HepG2 (cell line): Measurements from ENCODE around the gene PMPCB. TPM values are rescaled to one million over a fixed set of nuclear protein-coding genes. Genes with fewer than 3 reads are reported as not detected.

Experiments used
- ATF1 ChIP-seq: IDR thresholded peaks from 2 replicates; pipeline ENCODE4 v1.6.1; 2016; ENCODE audit warnings: mild to moderate bottlenecking, control low read depth
- ATF3 ChIP-seq: sonication (generic); formaldehyde crosslinking; IDR thresholded peaks from 2 replicates; pipeline ENCODE4 v1.4.0; 2020; ENCODE audit warnings: missing genetic modification reagents
- BRD4 ChIP-seq: sonication (generic); formaldehyde crosslinking; IDR thresholded peaks from 2 replicates; pipeline ENCODE4 v1.4.0; 2020; ENCODE audit warnings: missing genetic modification reagents
- PAXIP1 ChIP-seq: sonication (generic); formaldehyde crosslinking; conservative IDR thresholded peaks from 2 replicates; pipeline ENCODE4 v1.4.0; 2020; ENCODE audit warnings: mild to moderate bottlenecking, missing genetic modification reagents, moderate library complexity
- SP4 ChIP-seq: sonication (generic); formaldehyde crosslinking; IDR thresholded peaks from 2 replicates; pipeline ENCODE4 v1.8.1; 2023; ENCODE audit warnings: mild to moderate bottlenecking, missing genetic modification reagents
- STAT6 ChIP-seq: sonication (generic); formaldehyde crosslinking; IDR thresholded peaks from 2 replicates; pipeline ENCODE4 v1.4.0; 2020; ENCODE audit warnings: missing genetic modification reagents, mild to moderate bottlenecking, borderline replicate concordance
- ZFY ChIP-seq: sonication (generic); formaldehyde crosslinking; IDR thresholded peaks from 2 replicates; pipeline ENCODE4 v1.4.0; 2020; ENCODE audit warnings: missing genetic modification reagents
- ZNF160 ChIP-seq: sonication (generic); formaldehyde crosslinking; IDR thresholded peaks from 2 replicates; pipeline ENCODE4 v1.8.0; 2022; ENCODE audit warnings: mild to moderate bottlenecking, inconsistent platforms, missing genetic modification reagents
- ZNF235 ChIP-seq: sonication (generic); formaldehyde crosslinking; IDR thresholded peaks from 2 replicates; pipeline ENCODE4 v1.8.1; 2023; ENCODE audit warnings: mild to moderate bottlenecking, missing genetic modification reagents, borderline replicate concordance
- ZNF407 ChIP-seq: sonication (generic); formaldehyde crosslinking; IDR thresholded peaks from one replicate; pipeline ENCODE4 v1.5.1; 2020; ENCODE audit warnings: mild to moderate bottlenecking, missing genetic modification reagents; ENCODE audit errors: not compliant biosample characterization
- ZNF605 ChIP-seq: sonication (generic); formaldehyde crosslinking; IDR thresholded peaks from 2 replicates; pipeline ENCODE4 v1.8.0; 2022; ENCODE audit warnings: mild to moderate bottlenecking, missing genetic modification reagents
- polyA plus RNA-seq, 8 experiments: library from polyadenylated mRNA; depleted of rRNA in 3 of 8; stranded (reverse) in 7 of 8; unstranded in 1 of 8; fragments of >200 nt; fragmentation: Illumina TruSeq in 4 of 8; extraction: Trizol in 4 of 8; gene quantifications; 2 replicates each; pipeline versions ENCODE4 v1.2.1 to v1.2.3, GENCODE V29; 2011 to 2016; ENCODE audit warnings: low read depth in 4 of 8, missing spikeins in 1 of 8, mixed read lengths in 1 of 8; ENCODE audit not compliant: insufficient read depth in 1 of 8
- total RNA-seq, 5 experiments: library from RNA; depleted of rRNA; stranded (reverse); fragments of >200 nt; fragmentation: Illumina TruSeq; extraction: Trizol; gene quantifications; 2 replicates each; pipeline ENCODE4 v1.2.3, GENCODE V29; 2016; ENCODE audit warnings: low read depth in 1 of 5

The PMPCB gene
- total and polyA plus RNA-seq, 2 of the 13 experiments (the other 11 are each of a cell fraction or from before 2014, with no cell fraction given), result 80.8 to 124 TPM

- TF ChIP-seq ZNF605 (no peak), BRD4 (CRISPR knock-in tag) (0 out of 2 replicates have a peak, but pooled peaks have one; percentile 65), SP4 (no peak), ZNF235 (no peak), ZNF160 (no peak), ATF1 (CRISPR knock-in tag) (peak; percentile 56; the same call in 1 of the 2 replicates), ZFY (CRISPR knock-in tag) (peak; percentile 93), STAT6 (CRISPR knock-in tag) (no peak), PAXIP1 (CRISPR knock-in tag) (no peak; the same call in 1 of the 2 replicates), ZNF407 (CRISPR knock-in tag) (no peak), ATF3 (CRISPR knock-in tag) (no peak)
Observed at GRCh38 chr7:103347507-103348267, 50.5 kb downstream of the PMPCB start, which contains the start of gene PSMC2 (continued).
